Left ventricle myocardium inferior (tissue), 1 donor: ENCODE data around the gene LOX. TPM values are rescaled to one million over a fixed set of nuclear protein-coding genes. Genes with fewer than 3 reads are reported as not detected.

Experiments
- DNase-seq: peaks from one replicate; pipeline ENCODE4 v3.0.0-alpha.2; 2020
- H3K27ac ChIP-seq: fragments of 200-600 bp; replicated peaks from 2 replicates; pipeline ENCODE4 v1.8.0; 2021
- H3K27me3 ChIP-seq: fragments of 200-600 bp; 2 replicates; pipeline ENCODE4 v1.8.0; 2021; ENCODE audit warnings: low read depth
- H3K36me3 ChIP-seq: fragments of 200-600 bp; 2 replicates; pipeline ENCODE4 v1.8.0; 2021
- H3K4me1 ChIP-seq: fragments of 200-600 bp; 2 replicates; pipeline ENCODE4 v1.8.0; 2021
- H3K4me3 ChIP-seq: fragments of 200-600 bp; 2 replicates; pipeline ENCODE4 v1.8.0; 2021; ENCODE audit warnings: mild to moderate bottlenecking, moderate library complexity
- H3K9me3 ChIP-seq: fragments of 200-600 bp; replicated peaks from 2 replicates; pipeline ENCODE4 v1.8.0; 2021
- CTCF ChIP-seq: fragments of 200-600 bp; IDR thresholded peaks from 2 replicates; pipeline ENCODE4 v1.8.0; 2021; ENCODE audit warnings: antibody characterized with exemption, mild to moderate bottlenecking, borderline replicate concordance
- intact Hi-C: fragments of 100-400 bp; cut with micrococcal nuclease; formaldehyde crosslinking; loops from one replicate; pipeline ENCODE4 v1.11.0; 2022
- total RNA-seq: library from RNA; stranded (reverse); fragmentation: NEBNext Ultra II Directional; extraction: Animal tissue kit (Norgen Biotek cat#: 25700); gene quantifications from one replicate; pipeline ENCODE4 v1.2.1, GENCODE V29; 2021
- donor health status: DM: no; HTN: yes; CAD: no; lungs with severe emphysema.

The LOX gene
- total RNA-seq, 1 donor from 2014 or later, result 4.4 TPM

GRCh38 chr5:122053181-122054109 is 24.6 kb downstream of the LOX start:
- Histone ChIP-seq H3K4me1 (peaks cover 5% of the 10 kb centered on the region), H3K9me3 (no peaks in the 10 kb centered on the region), H3K36me3 (no peaks in the 10 kb centered on the region), H3K4me3 (no peak overlapping the region), H3K27ac (no peak overlapping the region), H3K27me3 (no peaks in the 10 kb centered on the region)
- no peak for DNase-seq
- intact Hi-C loops, result no loop called here
- no peak for TF ChIP-seq CTCF

- intact Hi-C loops, result no loop called here
- Histone ChIP-seq H3K27ac (no peak overlapping the region), H3K4me1 (peaks cover 5% of the 10 kb centered on the region), H3K9me3 (no peaks in the 10 kb centered on the region), H3K27me3 (no peaks in the 10 kb centered on the region), H3K36me3 (no peaks in the 10 kb centered on the region), H3K4me3 (no peak overlapping the region)
- DNase-seq, result no peak
- TF ChIP-seq CTCF, result no peak
Measured at GRCh38 chr5:122051569-122051968, 26.5 kb downstream of the LOX start.

- intact Hi-C loops, result no loop called here
Measured at GRCh38 chr5:122050959-122051358, 27.1 kb downstream of the LOX start.

GRCh38 chr5:122040636-122041302 is 37.3 kb downstream of the LOX start:
- no peak overlapping the region for H3K4me3 ChIP-seq
- no peaks in the 10 kb centered on the region for H3K36me3 ChIP-seq
- H3K27ac ChIP-seq, result no peak overlapping the region
- intact Hi-C loops, result no loop called here
- peaks cover 9% of the 10 kb centered on the region for H3K9me3 ChIP-seq
- no peaks in the 10 kb centered on the region for H3K4me1 ChIP-seq
- TF ChIP-seq CTCF, result no peak
- no peaks in the 10 kb centered on the region for H3K27me3 ChIP-seq
- no peak for DNase-seq

More at GRCh38 chr5:122050959-122051358, 27.1 kb downstream of the LOX start:
- no peaks in the 10 kb centered on the region for H3K27me3 ChIP-seq
- H3K4me3 ChIP-seq, result no peak overlapping the region
- peaks cover 5% of the 10 kb centered on the region for H3K4me1 ChIP-seq
- no peak for DNase-seq
- no peak for TF ChIP-seq CTCF
- H3K36me3 ChIP-seq, result no peaks in the 10 kb centered on the region
- no peaks in the 10 kb centered on the region for H3K9me3 ChIP-seq
- no peak overlapping the region for H3K27ac ChIP-seq

- no peak for TF ChIP-seq CTCF
- intact Hi-C loops, result no loop called here
- no peak overlapping the region for H3K27ac ChIP-seq
- DNase-seq, result no peak
- H3K4me1 ChIP-seq, result no peaks in the 10 kb centered on the region
- H3K9me3 ChIP-seq, result no peaks in the 10 kb centered on the region
- no peaks in the 10 kb centered on the region for H3K27me3 ChIP-seq
- no peak overlapping the region for H3K4me3 ChIP-seq
- no peaks in the 10 kb centered on the region for H3K36me3 ChIP-seq
Measured at GRCh38 chr5:122036326-122036725, 41.7 kb downstream of the LOX start.
